NCI-H1436 treated with DMSO at 0.1 percent for 48 hours (cell line): ENCODE results near the gene CCSER1.
"Not testable (repeated sequence)": the region's sequence is repeated elsewhere in the genome, so short reads cannot be mapped to it uniquely, and the experiment has no call there.

Experiments
- DNase-seq: peaks from one replicate; lab custom pipeline; 2025; lab: John Stamatoyannopoulos, UW

CCSER1 gene

DNA sequence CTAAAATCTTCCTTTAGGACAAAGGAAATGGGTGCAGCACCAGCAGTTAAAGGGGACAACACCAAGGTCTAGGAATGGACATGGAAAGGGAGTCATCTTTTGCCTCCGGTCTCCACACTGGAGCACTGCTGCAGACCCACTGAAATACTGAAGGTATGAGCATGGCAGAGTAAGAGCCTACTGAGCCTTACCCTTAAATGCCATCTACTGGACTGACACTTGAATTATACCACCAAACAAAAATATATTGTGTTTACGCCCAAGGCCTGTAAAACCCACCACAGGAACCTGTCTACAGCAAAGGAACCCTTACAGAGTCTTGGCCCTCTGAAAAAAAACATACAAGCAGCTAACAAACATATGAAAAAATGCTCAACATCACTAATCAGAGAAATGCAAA, 443.4 kb downstream of the CCSER1 start:
- DNase-seq, result no peak

DNA sequence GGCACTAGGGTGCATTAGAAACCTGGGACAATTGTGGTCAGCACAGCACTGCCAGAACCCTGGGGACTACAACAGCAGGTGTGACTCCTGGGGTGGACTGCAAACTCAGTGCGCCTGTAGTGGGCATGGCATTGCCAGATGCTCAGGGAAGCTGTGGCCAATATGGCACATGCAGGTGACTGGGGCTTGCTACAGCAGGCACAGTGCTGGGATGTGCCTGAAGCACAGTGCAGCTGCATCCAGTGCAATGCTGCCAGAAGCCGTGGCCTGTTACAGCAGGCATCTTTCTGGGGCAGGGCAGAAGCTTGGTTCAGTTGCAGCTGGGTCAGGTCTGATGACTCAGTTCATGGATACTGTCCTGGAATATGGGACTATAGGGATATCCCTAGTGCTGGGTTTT, 445.8 kb downstream of the CCSER1 start:
- DNase-seq, result no peak

DNA sequence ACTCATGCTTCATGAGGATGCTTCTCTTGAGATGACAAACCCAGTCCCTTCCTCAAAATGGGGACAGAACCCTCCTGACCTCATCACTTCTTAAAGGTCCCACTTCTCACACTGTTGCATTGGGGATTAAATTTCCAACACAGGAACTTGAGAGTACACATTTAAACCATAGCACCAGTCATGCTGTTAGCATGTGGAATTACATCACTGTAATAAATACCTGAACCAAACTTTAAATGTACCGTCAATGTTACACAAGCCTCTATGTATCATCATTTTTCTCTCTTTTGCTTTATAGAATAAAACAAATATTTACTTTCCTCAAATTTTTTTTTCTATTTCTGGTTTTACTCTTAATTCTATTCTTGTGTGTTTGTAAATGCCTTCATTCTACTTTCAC, 448.2 kb downstream of the CCSER1 start:
- DNase-seq, result no peak

DNA sequence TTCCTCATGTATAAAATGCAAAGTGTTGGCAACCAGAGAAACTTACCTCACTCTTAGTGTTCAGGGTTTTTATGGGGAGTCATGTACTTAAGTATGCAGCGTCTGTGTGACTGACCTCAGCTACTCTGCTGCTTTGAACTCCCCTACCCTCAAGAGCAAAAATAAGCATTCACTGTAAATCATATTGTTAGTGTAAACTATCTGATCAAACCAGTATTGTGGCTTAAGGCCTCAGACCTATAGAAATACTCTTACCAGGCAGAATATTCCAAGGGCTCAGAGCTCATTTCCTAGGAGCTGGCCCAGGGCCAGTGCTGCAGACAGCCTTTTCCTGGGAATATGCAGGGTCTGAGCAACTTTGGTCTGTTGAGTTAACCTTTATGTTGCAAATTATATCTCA, 453.1 kb downstream of the CCSER1 start:
- DNase-seq, result no peak

DNA sequence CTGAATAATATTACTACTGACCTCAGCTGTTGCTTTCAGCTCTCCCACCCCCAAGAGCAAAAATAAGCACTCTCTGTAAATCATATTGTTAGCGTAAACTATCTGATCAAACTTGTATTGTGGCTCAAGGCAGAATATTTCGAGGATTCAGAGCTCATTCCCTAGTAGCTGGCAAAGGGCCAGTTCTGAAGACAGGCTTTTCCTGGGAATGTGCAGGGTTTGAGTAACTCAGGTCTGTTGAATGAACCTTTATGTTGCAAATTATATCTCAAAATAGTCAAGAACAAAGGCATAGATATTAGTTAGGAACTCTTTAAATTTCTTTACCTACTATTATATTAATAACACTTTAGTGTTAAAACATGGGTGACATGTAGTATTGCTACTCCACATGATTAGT, 454.9 kb downstream of the CCSER1 start:
- no peak for DNase-seq

DNA sequence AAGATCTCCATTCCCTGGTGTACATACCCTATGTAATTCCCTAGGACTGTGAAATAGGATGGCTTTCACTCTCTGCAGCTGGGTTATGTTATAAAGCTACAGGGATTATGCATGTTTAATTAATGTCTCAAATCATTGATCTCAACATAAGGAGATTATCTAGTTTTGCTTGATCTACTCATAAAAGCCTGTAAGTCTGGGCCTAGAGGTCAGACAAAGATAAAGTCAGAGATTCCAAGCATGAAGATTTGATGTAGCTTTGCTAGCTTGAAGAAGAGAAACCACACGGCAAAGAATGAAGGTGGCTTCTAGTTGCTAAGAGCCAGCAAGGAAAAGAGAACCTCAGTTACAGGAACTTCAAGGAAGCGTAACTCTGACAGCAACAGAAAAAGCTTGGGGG, 456.9 kb downstream of the CCSER1 start:
- DNase-seq, result no peak

DNA sequence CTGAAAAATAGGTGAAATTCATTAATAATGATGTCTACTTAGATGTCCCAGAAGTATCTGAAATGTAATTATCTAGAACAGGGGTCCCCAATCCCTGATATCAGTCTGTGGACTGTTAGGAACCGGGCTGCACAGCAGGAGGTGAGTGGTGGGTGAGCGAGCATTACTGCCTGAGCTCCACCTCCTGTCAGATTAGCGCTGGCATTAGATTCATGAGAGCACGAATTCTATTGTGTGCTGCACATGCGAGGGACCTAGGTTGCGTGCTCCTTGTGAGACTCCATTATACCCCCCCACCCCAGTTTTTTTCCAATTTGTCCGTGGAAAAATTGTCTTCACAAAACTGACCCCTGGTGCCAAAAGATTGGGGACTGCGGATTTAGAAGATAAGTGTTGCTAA, 458.8 kb downstream of the CCSER1 start:
- DNase-seq, result no peak

DNA sequence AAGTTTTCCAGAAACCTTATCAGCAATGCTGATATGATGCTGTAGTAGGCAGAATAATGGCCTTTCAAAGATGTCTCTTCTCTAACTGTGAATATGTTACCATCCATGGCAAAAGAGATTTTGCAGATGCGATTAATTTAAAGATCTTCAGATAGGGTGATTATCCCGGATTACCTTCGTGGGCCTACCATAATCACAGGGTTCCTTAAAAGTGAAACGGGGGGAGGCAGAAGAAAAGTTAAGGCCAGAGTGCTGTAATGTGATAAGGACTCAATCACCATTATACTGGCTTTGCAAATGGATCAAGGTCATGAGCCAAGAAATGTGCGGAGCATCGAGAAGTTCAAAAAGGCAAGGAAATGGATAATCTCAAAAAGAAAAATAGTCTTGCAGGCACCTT, 459.6 kb downstream of the CCSER1 start:
- DNase-seq, result no peak

DNA sequence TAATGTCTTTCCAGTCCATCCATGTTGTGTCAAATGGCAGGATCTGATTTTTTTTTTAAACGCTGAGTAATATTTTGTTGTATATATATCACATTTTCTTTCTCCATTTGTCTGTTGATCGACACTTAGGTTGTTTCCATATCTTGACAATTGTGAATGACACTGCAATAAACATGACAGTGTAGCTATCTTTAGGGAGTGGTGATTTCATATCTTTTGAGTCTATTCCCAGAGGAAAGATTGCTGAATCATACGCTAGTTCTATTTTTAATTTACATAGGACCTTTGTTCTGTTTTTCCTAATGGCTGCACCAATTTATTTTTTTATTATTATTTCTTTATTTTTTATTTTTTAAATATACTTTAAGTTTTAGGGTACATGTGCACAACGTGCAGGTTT, 470.7 kb downstream of the CCSER1 start:
- DNase-seq, result no peak

DNA sequence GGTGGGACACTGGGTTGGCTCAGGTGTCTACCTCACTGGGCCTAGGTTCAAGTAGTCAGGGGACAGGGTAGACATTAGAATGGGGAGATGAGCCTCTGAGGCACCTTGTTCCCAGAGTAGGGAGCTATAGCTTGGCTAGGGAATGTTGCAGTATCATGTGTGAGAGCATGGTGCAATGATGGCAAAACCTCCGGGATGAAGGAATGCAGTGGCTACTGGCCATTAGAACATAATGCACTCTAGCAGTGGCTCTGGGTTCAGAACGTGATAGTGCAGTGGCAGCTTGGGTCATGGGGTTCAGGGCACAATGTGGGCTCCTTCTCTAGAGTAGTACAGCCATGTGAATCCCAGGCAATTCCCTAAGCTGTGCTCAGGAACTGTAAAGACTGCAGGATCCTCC, 471.5 kb downstream of the CCSER1 start:
- DNase-seq, result no peak

DNA sequence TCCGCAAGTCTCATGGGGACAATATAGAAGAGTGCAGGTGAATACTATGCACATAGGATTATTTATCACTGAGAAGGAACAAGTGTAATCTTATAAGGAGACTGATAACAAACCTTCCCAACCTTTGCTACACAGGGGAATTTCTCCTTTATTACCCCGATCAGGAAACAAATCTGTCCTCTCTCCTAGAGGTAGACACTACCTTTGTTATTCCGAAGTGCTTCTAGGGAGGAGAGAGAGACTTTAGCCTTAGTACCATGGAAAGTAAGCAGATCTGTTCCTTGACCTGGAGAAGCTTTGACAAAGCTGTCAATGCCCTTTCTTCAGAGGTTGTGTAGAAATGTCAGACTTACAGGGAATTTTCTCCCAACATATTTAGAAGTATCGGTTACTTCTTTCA, 475.5 kb downstream of the CCSER1 start:
- no peak for DNase-seq

DNA sequence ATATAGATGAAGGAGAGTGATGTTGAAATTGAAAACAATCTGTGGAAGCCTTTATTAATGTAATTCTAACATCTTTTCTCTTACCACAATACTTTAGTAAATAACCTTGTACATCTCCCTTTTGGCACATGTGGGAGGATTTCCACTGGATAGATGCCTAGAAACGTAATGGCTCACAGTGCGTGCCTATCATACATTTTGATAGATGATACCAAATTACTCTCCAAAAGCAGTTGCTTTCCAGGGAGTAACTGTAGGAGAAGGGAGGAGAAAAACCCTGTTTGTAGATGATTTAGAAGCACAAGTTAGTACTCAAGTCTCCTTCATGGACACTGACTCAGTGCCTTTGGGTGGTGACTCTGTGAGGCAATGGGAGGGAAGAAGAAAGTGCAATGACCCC, 476.3 kb downstream of the CCSER1 start:
- DNase-seq, result no peak

DNA sequence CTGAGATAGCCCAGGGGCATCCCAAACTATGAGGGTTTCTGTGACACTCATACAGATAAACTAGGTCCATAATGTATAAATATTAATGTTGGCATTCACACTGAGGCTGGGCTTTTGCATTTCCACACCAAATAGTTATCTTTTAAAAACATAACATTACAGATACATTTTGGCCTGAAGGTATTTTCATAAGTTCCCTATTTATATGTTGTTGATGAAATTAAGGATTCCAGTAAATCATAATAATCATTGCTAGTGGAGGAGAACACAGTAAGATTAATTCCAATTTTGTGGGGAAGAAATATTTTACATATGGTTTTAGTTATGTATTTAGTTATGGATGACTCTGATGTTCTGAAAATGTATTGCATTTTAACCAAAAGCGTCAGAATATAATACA, 479.6 kb downstream of the CCSER1 start:
- DNase-seq, result no peak

DNA sequence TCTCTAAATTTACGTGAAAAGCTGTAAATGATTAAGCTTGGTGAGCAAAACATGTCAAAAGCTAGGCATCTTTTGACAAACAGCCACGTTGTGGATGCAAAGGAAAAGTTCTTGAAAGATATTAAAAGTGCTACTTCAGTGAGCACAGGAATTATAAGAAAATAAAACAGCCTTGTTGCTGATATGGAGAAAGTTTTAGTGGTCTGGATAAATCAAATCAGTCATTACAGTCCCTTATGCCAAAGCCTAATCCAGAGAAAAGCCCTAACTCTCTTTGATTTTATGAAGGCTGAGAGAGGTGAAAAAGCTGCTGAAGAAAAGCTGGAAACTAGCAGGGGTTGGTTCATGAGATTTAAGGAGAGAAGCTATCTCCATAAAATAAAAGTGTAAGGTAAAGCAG, 487.2 kb downstream of the CCSER1 start:
- DNase-seq, result no peak

DNA sequence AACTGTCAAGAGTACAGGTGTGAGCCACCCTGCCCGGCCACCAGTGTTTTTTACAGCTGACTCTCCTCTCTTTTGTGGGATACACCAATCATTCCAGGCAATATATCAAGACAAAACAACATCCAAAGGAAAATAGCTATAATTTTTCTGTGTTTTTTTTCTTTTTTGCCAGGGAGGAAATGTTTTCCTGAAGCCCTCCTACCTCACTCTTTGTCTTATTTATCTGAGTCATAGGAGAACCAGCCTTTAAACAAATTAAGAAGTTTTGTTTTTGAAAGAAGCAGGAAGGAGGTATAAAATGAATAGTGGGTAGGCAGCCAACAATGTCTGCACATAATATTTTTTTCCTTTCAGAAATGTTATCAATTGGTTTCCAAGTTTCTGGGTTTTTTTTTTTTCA, 493.9 kb downstream of the CCSER1 start:
- DNase-seq, result no peak

DNA sequence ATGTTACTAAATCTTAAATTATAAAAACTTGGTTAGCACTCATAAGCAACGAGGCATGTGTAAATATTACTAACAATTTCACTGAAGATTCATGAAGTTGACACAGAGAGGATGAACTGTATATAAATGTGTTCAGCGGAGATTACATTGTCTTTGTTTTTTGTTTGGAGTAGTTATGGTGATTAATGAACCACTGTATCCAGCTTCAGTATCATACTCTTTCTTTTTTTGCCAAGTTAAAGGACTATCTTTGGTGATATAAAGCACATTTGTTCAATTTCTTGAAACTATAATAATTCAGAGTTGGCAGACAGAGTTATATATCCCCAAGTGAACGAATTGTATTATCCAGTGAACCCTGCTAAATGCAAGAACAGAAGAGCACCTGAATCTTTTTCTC, 497.6 kb downstream of the CCSER1 start:
- no peak for DNase-seq

DNA sequence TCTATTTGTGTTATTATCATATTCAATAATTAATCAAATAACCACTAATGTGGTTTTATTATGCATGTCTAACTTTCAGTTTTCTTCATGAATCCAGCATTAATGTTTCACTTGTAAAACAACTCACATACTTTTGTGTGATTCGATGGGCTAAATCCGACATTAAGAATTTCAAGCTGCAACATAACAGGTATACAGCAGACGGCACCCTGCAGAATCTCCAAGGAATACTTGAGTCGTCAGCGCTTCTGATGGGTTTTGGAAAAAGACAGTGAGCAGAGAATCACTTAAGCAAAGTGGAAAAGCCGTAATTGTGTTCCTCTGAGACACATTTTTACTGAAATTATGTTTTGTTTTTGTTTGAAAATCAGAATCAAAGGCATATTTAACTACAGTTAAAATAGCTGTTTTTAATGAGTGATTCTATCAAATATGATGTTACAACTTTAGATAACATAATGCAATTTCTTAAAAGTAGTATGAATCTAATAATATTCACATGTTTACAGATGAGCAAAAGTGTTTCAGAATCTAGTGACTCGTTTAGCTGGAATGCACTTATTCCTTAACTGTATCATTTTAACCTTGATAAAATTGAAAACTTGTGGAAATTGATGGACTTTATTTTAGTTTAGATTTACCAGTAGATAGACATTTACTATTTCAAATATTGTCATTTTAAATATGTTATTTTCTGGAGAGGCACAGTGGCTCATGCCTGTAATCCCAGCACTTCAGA, 514.8 kb downstream of the CCSER1 start:
- DNase-seq, result no peak

DNA sequence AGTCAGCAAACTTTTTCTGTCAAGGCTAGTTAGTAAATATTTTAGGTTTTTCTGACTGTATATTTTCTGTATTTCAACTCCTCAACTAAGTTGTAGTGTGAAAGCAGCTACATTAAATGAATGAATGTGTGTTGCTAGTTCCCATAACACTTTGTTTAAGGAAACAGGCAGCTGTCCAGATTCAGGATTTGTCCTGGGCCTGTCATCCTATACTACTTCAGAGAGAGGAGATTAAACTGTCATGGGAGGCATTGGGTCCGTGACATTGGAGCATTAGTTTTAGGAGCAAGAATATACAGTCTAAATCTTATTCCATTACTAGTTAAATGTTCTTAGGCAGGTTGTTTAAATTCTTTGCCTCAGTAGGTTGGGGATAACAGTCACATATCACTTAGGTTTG, 516.0 kb downstream of the CCSER1 start:
- DNase-seq, result no peak

DNA sequence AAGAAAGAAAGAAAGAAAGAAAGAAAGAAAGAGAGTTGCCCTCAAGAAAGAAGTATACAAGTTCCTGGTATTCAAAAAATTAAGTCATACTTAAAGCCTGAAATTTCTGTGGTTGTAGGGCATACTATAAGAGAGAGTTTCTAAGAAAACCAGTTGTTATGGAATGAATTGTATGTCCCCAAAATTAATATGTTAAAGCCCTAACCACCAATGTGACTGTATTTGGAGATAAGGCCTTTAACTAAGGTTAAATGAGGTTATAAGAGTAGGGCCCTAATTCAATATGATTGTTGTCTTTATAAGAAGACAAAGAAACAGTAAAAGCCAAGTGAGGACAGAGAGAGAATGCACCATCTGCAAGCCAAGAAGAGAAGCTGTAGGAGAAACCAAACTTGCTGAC, 521.1 kb downstream of the CCSER1 start:
- no peak for DNase-seq

DNA sequence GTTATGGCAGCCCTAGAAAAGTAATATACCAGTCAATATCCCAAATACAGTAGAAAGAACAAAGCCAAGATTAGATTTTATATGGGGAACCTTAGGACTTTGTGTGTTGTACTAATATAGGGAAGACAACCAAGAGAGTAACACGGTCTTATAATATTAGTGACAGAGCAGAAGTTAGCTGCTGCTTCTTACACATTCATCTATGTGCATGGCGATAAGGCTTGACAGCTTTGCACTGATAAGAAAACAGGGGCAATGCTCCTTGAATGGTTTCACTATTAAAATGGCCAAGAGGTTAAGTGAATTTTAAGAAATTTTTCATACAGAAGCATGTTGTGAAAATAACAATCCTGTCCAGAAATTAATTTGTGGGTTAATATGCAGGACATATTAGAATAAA, 521.6 kb downstream of the CCSER1 start:
- DNase-seq, result no peak

DNA sequence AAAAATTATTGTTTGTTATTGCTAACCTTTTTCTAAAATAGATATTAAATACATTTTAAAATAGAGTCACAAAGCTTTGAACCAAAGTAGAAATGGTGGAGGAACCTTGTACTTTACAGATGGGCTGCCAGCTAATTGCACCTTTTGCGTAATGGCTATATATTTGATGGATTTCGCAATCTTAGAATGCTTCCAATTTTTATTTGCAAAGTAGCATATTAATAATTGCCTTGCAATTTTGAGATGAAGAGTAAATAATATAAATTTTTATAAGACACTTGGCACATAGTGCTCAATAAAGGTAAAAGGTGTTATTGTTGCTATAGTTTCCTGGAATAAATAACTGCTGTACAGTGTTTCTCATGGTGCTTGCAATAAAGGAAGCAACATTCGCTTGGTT, 533.5 kb downstream of the CCSER1 start:
- DNase-seq, result no peak

DNA sequence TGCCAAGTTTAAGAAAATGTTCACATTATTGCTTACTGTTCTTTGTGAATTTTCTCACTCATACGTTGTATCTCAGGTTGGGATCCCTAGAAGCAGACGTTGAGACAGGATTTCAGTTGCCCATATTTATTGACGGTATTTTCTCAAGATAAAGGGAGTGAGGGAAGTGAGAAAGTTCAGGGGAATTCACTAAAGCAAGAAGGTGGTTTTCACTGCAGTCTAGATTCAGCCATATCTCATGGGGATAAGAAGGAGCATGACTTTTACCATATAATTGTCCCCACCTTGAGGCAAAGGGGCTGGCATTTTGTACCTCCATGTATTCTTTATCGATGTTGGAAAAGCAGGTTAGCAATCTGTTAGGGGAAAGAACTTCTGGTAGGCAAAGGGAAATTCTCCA, 543.0 kb downstream of the CCSER1 start:
- no peak for DNase-seq

DNA sequence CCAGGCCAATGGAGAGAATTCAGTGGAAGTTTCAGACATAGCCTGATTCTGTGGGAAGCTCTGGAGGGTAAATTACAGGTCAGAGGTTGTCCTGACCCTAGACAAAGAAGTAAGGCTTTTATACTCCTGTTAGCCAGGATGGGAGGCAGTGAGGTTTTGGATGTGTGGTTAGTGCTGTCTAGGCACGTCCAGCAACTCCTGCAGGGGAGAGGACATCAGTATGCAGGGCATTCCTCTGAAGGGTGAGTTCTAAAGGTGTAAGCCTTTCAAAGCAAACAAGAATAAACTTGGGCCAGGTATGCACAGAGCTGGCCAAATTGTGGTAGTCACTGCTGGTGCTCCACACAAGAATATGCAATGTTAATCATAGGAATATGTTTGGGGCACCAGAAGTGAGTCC, 562.5 kb downstream of the CCSER1 start:
- DNase-seq, result no peak

DNA sequence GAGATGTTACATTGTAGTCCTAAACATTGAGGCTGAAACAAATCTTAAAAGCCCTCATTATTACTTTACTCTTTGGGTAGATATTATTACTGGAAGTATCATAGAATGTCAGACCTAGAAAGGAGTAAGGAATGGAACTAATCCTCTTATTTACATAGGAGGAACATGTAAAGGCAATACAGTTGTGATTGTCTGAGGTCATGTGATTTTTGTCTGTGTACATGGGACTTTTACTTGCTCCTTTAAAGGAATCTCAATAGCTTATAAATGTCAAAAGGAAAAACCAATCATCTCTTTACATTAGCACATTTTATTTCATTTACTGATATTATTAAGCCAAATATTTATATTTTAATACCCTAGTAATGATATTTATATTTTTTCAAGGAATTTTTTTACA, 568.2 kb downstream of the CCSER1 start:
- DNase-seq, result no peak

DNA sequence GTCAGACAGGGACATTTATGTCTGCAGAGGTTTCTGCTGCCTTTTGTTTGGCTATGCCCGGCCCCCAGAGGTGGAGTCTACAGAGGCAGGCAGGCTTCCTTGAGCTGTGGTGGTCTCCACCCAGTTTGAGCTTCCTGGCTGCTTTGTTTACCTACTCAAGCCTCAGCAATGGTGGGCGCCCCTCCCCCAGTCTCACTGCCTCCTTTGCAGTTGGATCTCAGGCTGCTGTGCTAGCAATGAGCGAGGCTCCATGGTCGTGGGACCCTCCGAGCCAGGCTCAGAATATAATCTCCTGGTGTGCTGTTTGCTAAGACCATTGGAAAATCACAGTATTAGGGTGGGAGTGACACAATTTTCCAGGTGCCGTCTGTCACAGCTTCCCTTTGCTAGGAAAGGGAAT, 578.3 kb downstream of the CCSER1 start:
- DNase-seq, result not testable (repeated sequence)
